SK-N-SH (cell line): ENCODE results near the gene TEAD1. TPM values are rescaled to one million over a fixed set of nuclear protein-coding genes. Genes with fewer than 3 reads are reported as not detected.

Experiments
- CTCF ChIA-PET: fragments of 300-600, 350-600 bp; formaldehyde crosslinking; extraction: SDS; loops from one replicate; lab custom pipeline; 2021; lab: Yijun Ruan, JAX
- POLR2A ChIA-PET: fragments of 350-600 bp; sonication (Branson Sonifier 250); formaldehyde crosslinking; extraction: SDS; loops from one replicate; lab custom pipeline; 2020; ENCODE audit warnings: antibody characterized with exemption, inconsistent platforms; lab: Yijun Ruan, JAX
- DNase-seq: peaks from one replicate; pipeline ENCODE4 v3.0.0; 2012
- H2AFZ ChIP-seq: fragments of 200-600 bp; sonication (generic); 2 replicates; pipeline ENCODE4 v1.8.1; 2016; ENCODE audit warnings: antibody characterized with exemption, mild to moderate bottlenecking, low read depth
- H3F3A ChIP-seq: fragments of 200-600 bp; sonication (generic); replicated peaks from 2 replicates; pipeline ENCODE3; 2016; ENCODE audit warnings: antibody characterized with exemption, mild to moderate bottlenecking; ENCODE audit not compliant: insufficient read depth
- H3K27ac ChIP-seq, 2 experiments: fragments of 200-500 bp in 1 of 2; fragments of 200-600 bp in 1 of 2; sonication (Bioruptor generic) in 1 of 2; sonication (generic), shearing (Covaris generic) in 1 of 2; 2 replicates each; pipeline versions ENCODE4 v1.5.1 to v1.6.1; 2014 to 2016; ENCODE audit warnings: low read depth in 2 of 2, inconsistent platforms in 1 of 2, low read length in 1 of 2, mild to moderate bottlenecking in 1 of 2, mixed read lengths in 1 of 2
- H3K27me3 ChIP-seq: fragments of 200-600 bp; sonication (generic), shearing (Covaris generic); 2 replicates; pipeline ENCODE4 v1.6.1; 2016; ENCODE audit warnings: mixed run types; ENCODE audit not compliant: insufficient read depth
- H3K36me3 ChIP-seq, 2 experiments: fragments of 200-500 bp in 1 of 2; fragments of 200-600 bp in 1 of 2; sonication (Bioruptor generic) in 1 of 2; sonication (generic) in 1 of 2; replicated peaks in 1 of 2; 2 replicates each; pipeline versions ENCODE3 to v1.5.1; 2014 to 2016; ENCODE audit warnings: low read length in 1 of 2, mild to moderate bottlenecking in 1 of 2; ENCODE audit not compliant: insufficient read depth in 2 of 2, control insufficient read depth in 1 of 2
- H3K4me1 ChIP-seq, 2 experiments: fragments of 200-500 bp in 1 of 2; fragments of 200-600 bp in 1 of 2; sonication (Bioruptor generic) in 1 of 2; sonication (generic), shearing (Covaris generic) in 1 of 2; 2 replicates each; pipeline versions ENCODE4 v1.5.1 to v1.6.1; 2014 to 2016; ENCODE audit warnings: low read depth in 1 of 2, low read length in 1 of 2, mixed run types in 1 of 2; ENCODE audit not compliant: insufficient read depth in 2 of 2, control insufficient read depth in 1 of 2
- H3K4me2 ChIP-seq: fragments of 200-600 bp; sonication (generic), shearing (Covaris generic); 2 replicates; pipeline ENCODE4 v1.6.1; 2017; ENCODE audit warnings: mixed run types
- H3K4me3 ChIP-seq, 2 experiments: fragments of 200-500 bp in 1 of 2; fragments of 200-600 bp in 1 of 2; sonication (Bioruptor generic) in 1 of 2; sonication (generic), shearing (Covaris generic) in 1 of 2; 2 replicates each; pipeline versions ENCODE4 v1.5.1 to v1.8.1; 2014 to 2016; ENCODE audit warnings: low read depth in 2 of 2, inconsistent platforms in 1 of 2, low read length in 1 of 2, mild to moderate bottlenecking in 1 of 2, mixed read lengths in 1 of 2, moderate library complexity in 1 of 2
- H3K79me2 ChIP-seq: fragments of 200-600 bp; sonication (generic); 2 replicates; pipeline ENCODE4 v1.8.1; 2017; ENCODE audit warnings: mild to moderate bottlenecking; ENCODE audit not compliant: insufficient read depth
- H3K9ac ChIP-seq: fragments of 200-600 bp; sonication (generic); 2 replicates; pipeline ENCODE4 v1.6.1; 2017; ENCODE audit warnings: mixed run types
- H3K9me2 ChIP-seq: fragments of 200-600 bp; sonication (generic); 2 replicates; pipeline ENCODE4 v1.6.1; 2017; ENCODE audit warnings: mixed run types
- H3K9me3 ChIP-seq: fragments of 200-600 bp; sonication (generic); 2 replicates; pipeline ENCODE4 v1.6.1; 2017; ENCODE audit warnings: mixed run types, mild to moderate bottlenecking, moderate library complexity
- H4K20me1 ChIP-seq: fragments of 200-600 bp; sonication (generic); 2 replicates; pipeline ENCODE4 v1.6.1; 2017; ENCODE audit warnings: mild to moderate bottlenecking, mixed run types; ENCODE audit not compliant: insufficient read depth
- CHD2 ChIP-seq: fragments of 150-350 bp; IDR thresholded peaks from 2 replicates; pipeline ENCODE4 v1.6.1; 2018; ENCODE audit warnings: low read length; ENCODE audit not compliant: partially characterized antibody
- EP300 ChIP-seq, 2 experiments: IDR thresholded peaks; 2 replicates each; pipeline versions ENCODE4 v1.4.0 to v1.6.1; 2012; ENCODE audit warnings: borderline replicate concordance in 1 of 2, low read depth in 1 of 2, low read length in 1 of 2
- FOSL2 ChIP-seq: IDR thresholded peaks from 2 replicates; pipeline ENCODE4 v1.4.0; 2012; ENCODE audit warnings: low read depth, mild to moderate bottlenecking, moderate library complexity, borderline replicate concordance
- IRF3 ChIP-seq: fragments of 150-350 bp; IDR thresholded peaks from 2 replicates; pipeline ENCODE4 v1.6.1; 2016; ENCODE audit warnings: mild to moderate bottlenecking, low read depth, low read length
- MAX ChIP-seq: IDR thresholded peaks from 2 replicates; pipeline ENCODE4 v1.4.0; 2012; ENCODE audit warnings: low read depth
- WGBS: methylation state at CpG from one replicate; pipeline ENCODE4 v1.1.6; 2017; ENCODE audit warnings: low lambda C conversion rate; 5-methylcytosine and 5-hydroxymethylcytosine counted together
- polyA plus RNA-seq, 3 experiments: library from polyadenylated mRNA; depleted of rRNA; stranded (reverse); fragments of >200 nt; gene quantifications; 2 replicates each; pipeline ENCODE4 v1.2.3, GENCODE V29; 2012
- TF ChIP-seq, protein P1 (sequence below): IDR thresholded peaks from 2 replicates; pipeline ENCODE4; 2012

The TEAD1 gene
- polyA plus RNA-seq, 1 of the 3 experiments (the other 2 are of a cell fraction) = 31.2 TPM

DNA sequence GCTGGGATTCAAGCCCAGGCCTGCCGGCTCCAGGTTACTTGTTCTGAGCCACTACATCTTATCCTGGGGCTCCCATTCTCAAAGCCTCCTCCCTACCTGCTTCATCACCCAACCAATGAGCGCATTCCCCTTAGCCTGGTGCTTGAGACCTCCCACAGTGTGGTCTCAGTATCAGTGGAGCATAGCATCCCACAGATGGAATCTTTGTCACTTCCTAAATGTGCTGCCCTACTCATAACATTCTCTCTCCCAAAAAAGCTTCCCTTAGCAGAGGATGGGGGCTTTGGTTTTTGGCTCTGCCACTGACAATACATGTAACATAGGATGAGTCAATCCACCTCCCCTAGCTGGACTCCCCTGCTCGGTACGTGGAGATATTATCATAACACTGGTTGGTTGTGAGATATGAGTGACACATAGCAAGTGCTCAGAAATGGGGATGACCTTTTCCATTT is 28.8 kb downstream of the TEAD1 start:
- Histone ChIP-seq H3F3A (peaks cover 24% of the 10 kb centered on the region), H3K9ac (no peak overlapping the region), H3K79me2 (peaks cover 100% of the 10 kb centered on the region), H3K36me3 (peaks cover 25 to 26% of the 10 kb centered on the region in 2 experiments), H2AFZ (no peak overlapping the region), H3K27me3 (no peaks in the 10 kb centered on the region), H3K27ac (peak overlapping the region in 1 of 2 experiments; percentile 43; a peak in 1 of 4 replicates), H4K20me1 (peaks cover 88% of the 10 kb centered on the region), H3K9me2 (no peaks in the 10 kb centered on the region), H3K4me3 (no peak overlapping the region), H3K4me2 (no peak overlapping the region), H3K9me3 (no peaks in the 10 kb centered on the region), H3K4me1 (peaks cover 37 to 56% of the 10 kb centered on the region in 2 experiments)
- TF ChIP-seq IRF3 = no peak
- TF ChIP-seq, protein P1, sequence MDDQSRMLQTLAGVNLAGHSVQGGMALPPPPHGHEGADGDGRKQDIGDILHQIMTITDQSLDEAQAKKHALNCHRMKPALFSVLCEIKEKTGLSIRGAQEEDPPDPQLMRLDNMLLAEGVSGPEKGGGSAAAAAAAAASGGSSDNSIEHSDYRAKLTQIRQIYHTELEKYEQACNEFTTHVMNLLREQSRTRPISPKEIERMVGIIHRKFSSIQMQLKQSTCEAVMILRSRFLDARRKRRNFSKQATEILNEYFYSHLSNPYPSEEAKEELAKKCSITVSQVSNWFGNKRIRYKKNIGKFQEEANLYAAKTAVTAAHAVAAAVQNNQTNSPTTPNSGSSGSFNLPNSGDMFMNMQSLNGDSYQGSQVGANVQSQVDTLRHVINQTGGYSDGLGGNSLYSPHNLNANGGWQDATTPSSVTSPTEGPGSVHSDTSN = peak; percentile 71
- WGBS = 54% methylated on average over 4 of the region's 4 CpGs
- DNase-seq = no peak
- ChIA-PET CTCF (interaction anchor here (1.2 to 1.8 kb wide), 2 partner anchors 25 to 186 kb away, joined by 3 to 6 read pairs; no protein-coding TSS in a partner anchor), POLR2A (no interaction called here)

- Histone ChIP-seq H3K4me2 (peak overlapping the region; percentile 11; the same call in 1 of the 2 replicates), H3K4me3 (no peak overlapping the region), H3K4me1 (peaks cover 31 to 56% of the 10 kb centered on the region in 2 experiments), H4K20me1 (peaks cover 99% of the 10 kb centered on the region), H3K9me2 (no peaks in the 10 kb centered on the region), H2AFZ (no peak overlapping the region), H3F3A (peaks cover 24% of the 10 kb centered on the region), H3K79me2 (peaks cover 100% of the 10 kb centered on the region), H3K27ac (peak overlapping the region in 1 of 2 experiments; percentile 43; a peak in 3 of 4 replicates), H3K36me3 (peaks cover 25 to 26% of the 10 kb centered on the region in 2 experiments), H3K9ac (no peak overlapping the region), H3K9me3 (no peaks in the 10 kb centered on the region), H3K27me3 (no peaks in the 10 kb centered on the region)
- ChIA-PET CTCF (interaction anchor here (1.6 kb wide), 1 partner anchor 415 kb away, joined by 5 read pairs; no protein-coding TSS in a partner anchor), POLR2A (interaction anchor here (0.6 kb wide), 1 partner anchor 142 kb away, joined by 3 read pairs; no protein-coding TSS in a partner anchor)
- no peak for TF ChIP-seq EP300 (IDR thresholded peaks at IDR 0.05; ENCODE audit: borderline replicate concordance in 1 of 2, low read depth in 1 of 2, low read length in 1 of 2)
- no peak for TF ChIP-seq CHD2
- TF ChIP-seq MAX = no peak
- TF ChIP-seq IRF3 = no peak
- TF ChIP-seq, protein P1 = 0 out of 2 replicates have a peak, but pooled peaks have one; percentile 21
- TF ChIP-seq FOSL2 = no peak
- no peak for DNase-seq
- 63% methylated on average over 4 of the region's 4 CpGs for WGBS
These were observed 29.8 kb downstream of the TEAD1 start for GRCh38 chr11:12704049-12704448.
